Effector memory CD4-positive, alpha-beta T cell (primary cell): Measurements from ENCODE around the gene SEMA3G.

ENCODE experiments used
- DNase-seq, 3 donors: peaks; one replicate each; pipeline ENCODE4 v3.0.0-alpha.2; 2020
- H3K27ac ChIP-seq: 2 replicates; pipeline ENCODE4 v1.7.0; 2013; ENCODE audit warnings: mild to moderate bottlenecking, low read length, moderate library complexity; ENCODE audit not compliant: insufficient read depth, poor library complexity, severe bottlenecking
- H3K27me3 ChIP-seq: replicated peaks from 2 replicates; pipeline ENCODE4 v1.7.0; 2013; ENCODE audit warnings: mild to moderate bottlenecking, low read length; ENCODE audit not compliant: insufficient read depth, control insufficient read depth, poor library complexity, severe bottlenecking
- H3K36me3 ChIP-seq: 2 replicates; pipeline ENCODE4 v1.7.0; 2013; ENCODE audit warnings: mild to moderate bottlenecking, low read length, moderate library complexity; ENCODE audit not compliant: control insufficient read depth, insufficient read depth
- H3K4me1 ChIP-seq: 2 replicates; pipeline ENCODE4 v1.7.0; 2013; ENCODE audit warnings: low read length, mild to moderate bottlenecking; ENCODE audit not compliant: control insufficient read depth, insufficient read depth, poor library complexity, severe bottlenecking
- H3K4me3 ChIP-seq: 2 replicates; pipeline ENCODE4 v1.7.0; 2013; ENCODE audit warnings: low read length, low read depth, mild to moderate bottlenecking; ENCODE audit not compliant: insufficient read depth, poor library complexity, severe bottlenecking
- H3K9me3 ChIP-seq: 2 replicates; pipeline ENCODE4 v1.7.0; 2013; ENCODE audit warnings: mild to moderate bottlenecking, low read length, moderate library complexity; ENCODE audit not compliant: control insufficient read depth

The SEMA3G gene

GRCh38 chr3:52443791-52444687 is 864 bp downstream of the SEMA3G start:
- peaks cover 3% of the 10 kb centered on the region for H3K4me1 ChIP-seq
- H3K27ac ChIP-seq, result no peak overlapping the region
- H3K27me3 ChIP-seq, result no peaks in the 10 kb centered on the region
- DNase-seq, result no peak
- no peaks in the 10 kb centered on the region for H3K36me3 ChIP-seq
- H3K4me3 ChIP-seq, result no peak overlapping the region
- no peaks in the 10 kb centered on the region for H3K9me3 ChIP-seq

- Histone ChIP-seq H3K4me3 (no peak overlapping the region), H3K9me3 (no peaks in the 10 kb centered on the region), H3K4me1 (peaks cover 3% of the 10 kb centered on the region), H3K27me3 (no peaks in the 10 kb centered on the region), H3K27ac (no peak overlapping the region), H3K36me3 (no peaks in the 10 kb centered on the region)
- no peak for DNase-seq
Observed at GRCh38 chr3:52443268-52443610, 1.7 kb downstream of the SEMA3G start.

GRCh38 chr3:52442409-52443267 is 2.3 kb downstream of the SEMA3G start:
- H3K9me3 ChIP-seq, result no peaks in the 10 kb centered on the region
- DNase-seq, result no peak
- H3K4me3 ChIP-seq, result no peak overlapping the region

GRCh38 chr3:52441772-52442332 is 3.1 kb downstream of the SEMA3G start:
- no peaks in the 10 kb centered on the region for H3K9me3 ChIP-seq
- no peak overlapping the region for H3K4me3 ChIP-seq
- H3K36me3 ChIP-seq, result no peaks in the 10 kb centered on the region
- H3K27me3 ChIP-seq, result no peaks in the 10 kb centered on the region
- H3K27ac ChIP-seq, result no peak overlapping the region
- DNase-seq, result no peak
- H3K4me1 ChIP-seq, result peaks cover 3% of the 10 kb centered on the region

More at GRCh38 chr3:52442409-52443267, 2.3 kb downstream of the SEMA3G start:
- Histone ChIP-seq H3K4me1 (peaks cover 3% of the 10 kb centered on the region), H3K36me3 (no peaks in the 10 kb centered on the region), H3K27me3 (no peaks in the 10 kb centered on the region), H3K27ac (no peak overlapping the region)

GRCh38 chr3:52441091-52441771 is 3.7 kb downstream of the SEMA3G start:
- Histone ChIP-seq H3K27me3 (no peaks in the 10 kb centered on the region), H3K4me1 (peaks cover 3% of the 10 kb centered on the region), H3K27ac (no peak overlapping the region)

GRCh38 chr3:52440671-52441070 is 4.2 kb downstream of the SEMA3G start:
- Histone ChIP-seq H3K9me3 (no peaks in the 10 kb centered on the region), H3K4me1 (peaks cover 3% of the 10 kb centered on the region), H3K36me3 (no peaks in the 10 kb centered on the region), H3K27me3 (no peaks in the 10 kb centered on the region), H3K27ac (no peak overlapping the region), H3K4me3 (no peak overlapping the region)
- no peak for DNase-seq

More at GRCh38 chr3:52441091-52441771, 3.7 kb downstream of the SEMA3G start:
- H3K4me3 ChIP-seq, result no peak overlapping the region
- no peaks in the 10 kb centered on the region for H3K36me3 ChIP-seq
- H3K9me3 ChIP-seq, result no peaks in the 10 kb centered on the region
- no peak for DNase-seq

GRCh38 chr3:52440249-52440551 is 4.7 kb downstream of the SEMA3G start:
- Histone ChIP-seq H3K27ac (no peak overlapping the region), H3K9me3 (no peaks in the 10 kb centered on the region), H3K4me3 (no peak overlapping the region), H3K27me3 (no peaks in the 10 kb centered on the region), H3K4me1 (peaks cover 2% of the 10 kb centered on the region), H3K36me3 (no peaks in the 10 kb centered on the region)
- DNase-seq, result no peak

GRCh38 chr3:52439426-52440248 is 5.3 kb downstream of the SEMA3G start:
- Histone ChIP-seq H3K36me3 (no peaks in the 10 kb centered on the region), H3K4me3 (no peak overlapping the region), H3K27me3 (no peaks in the 10 kb centered on the region), H3K27ac (no peak overlapping the region), H3K9me3 (no peaks in the 10 kb centered on the region), H3K4me1 (no peaks in the 10 kb centered on the region)
- no peak for DNase-seq
